ENCODE data around the gene IGFBP4. TPM values are rescaled to one million over a fixed set of nuclear protein-coding genes. Genes with fewer than 3 reads are reported as not detected.

The IGFBP4 gene
- total and polyA plus RNA-seq, 3 donors from 2014 or later: 67.9 to 317 (median 76.7) TPM

DNA sequence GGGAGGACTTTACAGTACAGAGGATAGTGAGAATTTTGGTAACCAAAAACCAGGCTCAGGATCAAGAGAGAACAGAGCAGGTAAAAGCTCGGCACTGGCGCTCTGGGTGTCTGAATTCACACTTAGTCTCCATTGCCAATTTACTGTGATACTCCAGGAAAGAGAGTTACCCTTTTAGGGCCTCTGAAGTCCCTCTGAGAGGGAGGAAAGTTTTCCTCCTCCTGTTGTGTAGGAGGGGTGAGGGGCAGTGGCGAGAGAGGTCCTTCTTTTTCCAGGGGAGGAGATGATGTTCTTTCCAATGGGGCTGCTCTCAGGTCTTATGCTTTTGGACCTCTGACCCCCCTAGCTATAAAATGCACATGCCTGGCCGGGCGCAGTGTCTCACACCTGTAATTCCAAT, 63.5 kb downstream of the IGFBP4 start:
- Histone ChIP-seq H3K4me3 (no peak overlapping the region), H3K36me3 (ENCODE audit: low read depth, missing control alignments) (no peaks in the 10 kb centered on the region), H3K4me1 (no peaks in the 10 kb centered on the region), H3K9me3 (no peaks in the 10 kb centered on the region), H3K27ac (no peak overlapping the region), H3K27me3 (no peaks in the 10 kb centered on the region)
- no peak for DNase-seq
- WGBS, 2 donors: 68 to 83% methylated on average over 5 of the region's 5 CpGs
- no peak for TF ChIP-seq POLR2A (IDR thresholded peaks at IDR 0.05)
- TF ChIP-seq, protein P1, sequence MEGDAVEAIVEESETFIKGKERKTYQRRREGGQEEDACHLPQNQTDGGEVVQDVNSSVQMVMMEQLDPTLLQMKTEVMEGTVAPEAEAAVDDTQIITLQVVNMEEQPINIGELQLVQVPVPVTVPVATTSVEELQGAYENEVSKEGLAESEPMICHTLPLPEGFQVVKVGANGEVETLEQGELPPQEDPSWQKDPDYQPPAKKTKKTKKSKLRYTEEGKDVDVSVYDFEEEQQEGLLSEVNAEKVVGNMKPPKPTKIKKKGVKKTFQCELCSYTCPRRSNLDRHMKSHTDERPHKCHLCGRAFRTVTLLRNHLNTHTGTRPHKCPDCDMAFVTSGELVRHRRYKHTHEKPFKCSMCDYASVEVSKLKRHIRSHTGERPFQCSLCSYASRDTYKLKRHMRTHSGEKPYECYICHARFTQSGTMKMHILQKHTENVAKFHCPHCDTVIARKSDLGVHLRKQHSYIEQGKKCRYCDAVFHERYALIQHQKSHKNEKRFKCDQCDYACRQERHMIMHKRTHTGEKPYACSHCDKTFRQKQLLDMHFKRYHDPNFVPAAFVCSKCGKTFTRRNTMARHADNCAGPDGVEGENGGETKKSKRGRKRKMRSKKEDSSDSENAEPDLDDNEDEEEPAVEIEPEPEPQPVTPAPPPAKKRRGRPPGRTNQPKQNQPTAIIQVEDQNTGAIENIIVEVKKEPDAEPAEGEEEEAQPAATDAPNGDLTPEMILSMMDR (IDR thresholded peaks at IDR 0.05): no peak
- intact Hi-C loops (cut with DNase I; ENCODE audit: low total_unique reads): no loop called here

Other genes with a start within 250 kb of the IGFBP4 start
- 10 to 100 TPM; 16.4 to 20.1 TPM for gene WIPF2, start 224.1 kb upstream of the IGFBP4 start, total RNA-seq
- 21.1 TPM for gene WIPF2, start 224.1 kb upstream of the IGFBP4 start, polyA plus RNA-seq (ENCODE audit: insufficient read depth, low read depth, low replicate concordance)
- gene CDC6, start 155.6 kb upstream of the IGFBP4 start, total RNA-seq: 10 to 100 TPM; 12.4 to 22.8 TPM
- 14.7 TPM for gene CDC6, start 155.6 kb upstream of the IGFBP4 start, polyA plus RNA-seq (ENCODE audit: insufficient read depth, low read depth, low replicate concordance)
- gene RARA, start 134.3 kb upstream of the IGFBP4 start, total RNA-seq: 10 to 100 TPM; 65.5 to 66.0 TPM
- gene RARA, start 134.3 kb upstream of the IGFBP4 start, polyA plus RNA-seq (ENCODE audit: insufficient read depth, low read depth, low replicate concordance): 49.8 TPM
- gene GJD3, start 78.7 kb upstream of the IGFBP4 start, total RNA-seq: 1 to 10 TPM; 2.1 to 2.6 TPM
- not detected for gene GJD3, start 78.7 kb upstream of the IGFBP4 start, polyA plus RNA-seq (ENCODE audit: insufficient read depth, low read depth, low replicate concordance)
- 10 to 100 TPM; 65.0 to 94.9 TPM for gene TOP2A, start 25.6 kb upstream of the IGFBP4 start, total RNA-seq
- gene TOP2A, start 25.6 kb upstream of the IGFBP4 start, polyA plus RNA-seq (ENCODE audit: insufficient read depth, low read depth, low replicate concordance): 75.3 TPM
- gene TNS4, start 58.2 kb downstream of the IGFBP4 start, total RNA-seq: under 1 TPM; 0.12 to 0.16 TPM
- 0.09 TPM for gene TNS4, start 58.2 kb downstream of the IGFBP4 start, polyA plus RNA-seq (ENCODE audit: insufficient read depth, low read depth, low replicate concordance)
- gene CCR7, start 122.0 kb downstream of the IGFBP4 start, total RNA-seq: 1 to 10 TPM in 1 of 2 donors, under 1 TPM in 1; 0.87 to 1.3 TPM
- gene CCR7, start 122.0 kb downstream of the IGFBP4 start, polyA plus RNA-seq (ENCODE audit: insufficient read depth, low read depth, low replicate concordance): 1.5 TPM
- gene SMARCE1, start 204.4 kb downstream of the IGFBP4 start, total RNA-seq: 10 to 100 TPM; 80.3 to 81.6 TPM
- 86.4 TPM for gene SMARCE1, start 204.4 kb downstream of the IGFBP4 start, polyA plus RNA-seq (ENCODE audit: insufficient read depth, low read depth, low replicate concordance)
- gene KRT222, start 221.7 kb downstream of the IGFBP4 start, total RNA-seq: 1 to 10 TPM; 1.2 to 3.1 TPM
- gene KRT222, start 221.7 kb downstream of the IGFBP4 start, polyA plus RNA-seq (ENCODE audit: insufficient read depth, low read depth, low replicate concordance): 1.0 TPM

Data from testis (tissue), 3 donors.